Esophagus squamous epithelium (tissue), 5 donors: Measurements from ENCODE around the gene AKNA. TPM values are rescaled to one million over a fixed set of nuclear protein-coding genes. Genes with fewer than 3 reads are reported as not detected.

Source experiments
- DNase-seq: peaks from one replicate; lab custom pipeline; 2025; lab: John Stamatoyannopoulos, UW
- H3K27ac ChIP-seq, 4 donors: fragments of 200-600 bp; sonication (generic); one replicate each; pipeline ENCODE4 v1.5.1; 2016 to 2019; ENCODE audit warnings: mild to moderate bottlenecking in 1 of 4
- H3K27me3 ChIP-seq, 4 donors: fragments of 200-600 bp; sonication (generic); 1 replicate in 3 of 4; 2 replicates in 1 of 4; pipeline versions ENCODE4 v1.5.1 to v1.6.0; 2017 to 2021; ENCODE audit warnings: antibody characterized with exemption in 1 of 4
- H3K36me3 ChIP-seq, 3 donors: fragments of 200-600 bp; sonication (generic); one replicate each; pipeline ENCODE4 v1.5.1; 2016 to 2019
- H3K4me1 ChIP-seq, 3 donors: fragments of 200-600 bp; sonication (generic); one replicate each; pipeline ENCODE4 v1.5.1; 2017 to 2019
- H3K4me3 ChIP-seq, 4 donors: fragments of 200-600 bp; sonication (generic); 1 replicate in 3 of 4; 2 replicates in 1 of 4; pipeline ENCODE4 v1.5.1; 2016 to 2019; ENCODE audit warnings: mild to moderate bottlenecking in 2 of 4, moderate library complexity in 1 of 4
- H3K9me3 ChIP-seq, 3 donors: fragments of 200-600 bp; sonication (generic); one replicate each; pipeline ENCODE4 v1.5.1; 2016 to 2019
- POLR2A ChIP-seq, 4 donors: fragments of 450-650 bp; IDR thresholded peaks; one replicate each; pipeline ENCODE4 v1.6.1; 2017; ENCODE audit warnings: antibody characterized with exemption in 4 of 4, mild to moderate bottlenecking in 4 of 4, moderate library complexity in 3 of 4
- whole genome bisulfite sequencing, 2 donors: methylation state at CpG; one replicate each; pipeline ENCODE4 v1.1.5; 2018; 5-methylcytosine and 5-hydroxymethylcytosine counted together
- intact Hi-C: fragments of 100-400 bp; cut with DNase I; formaldehyde crosslinking; loops from one replicate; pipeline ENCODE4 v1.15.0; 2022
- total RNA-seq, 4 donors: library from RNA; depleted of rRNA; stranded (reverse); fragments of >200 nt; gene quantifications; one replicate each; pipeline ENCODE4 v1.1.0, GENCODE V29; 2016
- TF ChIP-seq, protein P1 (sequence below), 6 experiments: fragments of 450-650 bp in 4 of 6; fragments of 200-600 bp in 2 of 6; sonication (generic) in 2 of 6; IDR thresholded peaks; one replicate each; pipeline ENCODE4 v1.5.1; 2016 to 2019; ENCODE audit warnings: antibody characterized with exemption in 6 of 6, mild to moderate bottlenecking in 4 of 6, moderate library complexity in 4 of 6
- donor health status: DM: yes; HTN: yes; CAD: no.

The AKNA gene
- total RNA-seq, 4 donors from 2014 or later = 6.1 to 25.0 (median 7.6) TPM

DNA sequence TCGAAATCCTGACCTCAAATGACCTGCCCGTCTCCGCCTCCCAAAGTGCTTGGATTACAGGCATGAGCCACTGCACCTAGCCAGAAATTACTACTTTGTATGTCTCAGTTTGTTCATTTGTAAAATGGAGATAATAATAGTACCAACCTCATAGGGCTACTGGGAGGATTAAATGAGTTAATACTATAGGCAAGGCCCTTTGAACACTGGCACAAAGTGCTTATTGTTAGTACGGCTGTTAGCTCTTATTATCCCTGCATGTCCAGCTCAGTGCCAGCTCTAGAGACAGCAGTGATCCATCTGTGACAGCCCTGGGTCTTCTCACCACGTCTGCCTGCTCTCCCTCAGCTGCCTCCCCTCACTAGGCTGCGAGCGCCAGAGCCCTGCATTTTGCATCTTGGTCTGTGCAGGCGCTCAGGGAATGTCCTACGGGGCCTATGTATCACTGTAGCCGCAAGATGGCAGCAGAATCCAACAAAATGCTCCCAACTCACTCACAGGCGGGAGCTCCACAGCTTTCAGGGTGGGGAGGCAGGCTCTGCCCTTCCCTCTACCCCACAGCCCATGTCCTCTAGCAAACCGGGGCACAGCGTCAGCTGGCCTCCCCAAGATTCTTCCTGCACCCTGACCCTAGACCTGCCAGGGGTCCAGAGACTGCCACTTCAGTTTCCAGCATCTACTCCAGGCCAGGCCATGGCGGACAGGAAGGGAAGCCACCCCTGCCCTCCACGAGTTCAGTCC lies 17.7 kb upstream of the AKNA start:
- Histone ChIP-seq H3K27me3 (no peaks in the 10 kb centered on the region), H3K36me3 (peaks cover 0 to 17% (median 0%) of the 10 kb centered on the region in 3 donors), H3K9me3 (no peaks in the 10 kb centered on the region), H3K4me3 (no peak overlapping the region), H3K4me1 (peaks cover 0 to 8% (median 0%) of the 10 kb centered on the region in 3 donors), H3K27ac (no peak overlapping the region)
- intact Hi-C loops = loop anchor here (5.0 to 10.0 kb wide), 2 partner anchors 99 to 247 kb away; partner anchors contain the start of gene WHRN
- TF ChIP-seq, protein P1, sequence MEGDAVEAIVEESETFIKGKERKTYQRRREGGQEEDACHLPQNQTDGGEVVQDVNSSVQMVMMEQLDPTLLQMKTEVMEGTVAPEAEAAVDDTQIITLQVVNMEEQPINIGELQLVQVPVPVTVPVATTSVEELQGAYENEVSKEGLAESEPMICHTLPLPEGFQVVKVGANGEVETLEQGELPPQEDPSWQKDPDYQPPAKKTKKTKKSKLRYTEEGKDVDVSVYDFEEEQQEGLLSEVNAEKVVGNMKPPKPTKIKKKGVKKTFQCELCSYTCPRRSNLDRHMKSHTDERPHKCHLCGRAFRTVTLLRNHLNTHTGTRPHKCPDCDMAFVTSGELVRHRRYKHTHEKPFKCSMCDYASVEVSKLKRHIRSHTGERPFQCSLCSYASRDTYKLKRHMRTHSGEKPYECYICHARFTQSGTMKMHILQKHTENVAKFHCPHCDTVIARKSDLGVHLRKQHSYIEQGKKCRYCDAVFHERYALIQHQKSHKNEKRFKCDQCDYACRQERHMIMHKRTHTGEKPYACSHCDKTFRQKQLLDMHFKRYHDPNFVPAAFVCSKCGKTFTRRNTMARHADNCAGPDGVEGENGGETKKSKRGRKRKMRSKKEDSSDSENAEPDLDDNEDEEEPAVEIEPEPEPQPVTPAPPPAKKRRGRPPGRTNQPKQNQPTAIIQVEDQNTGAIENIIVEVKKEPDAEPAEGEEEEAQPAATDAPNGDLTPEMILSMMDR (IDR thresholded peaks at IDR 0.05) = peak; percentile 68 to 84 (median 78)
- TF ChIP-seq POLR2A (IDR thresholded peaks at IDR 0.05) = no peak
- WGBS, 2 donors = 34 to 40% methylated on average over 7 to 11 of the region's 15 CpGs
- DNase-seq = peak; percentile 21

DNA sequence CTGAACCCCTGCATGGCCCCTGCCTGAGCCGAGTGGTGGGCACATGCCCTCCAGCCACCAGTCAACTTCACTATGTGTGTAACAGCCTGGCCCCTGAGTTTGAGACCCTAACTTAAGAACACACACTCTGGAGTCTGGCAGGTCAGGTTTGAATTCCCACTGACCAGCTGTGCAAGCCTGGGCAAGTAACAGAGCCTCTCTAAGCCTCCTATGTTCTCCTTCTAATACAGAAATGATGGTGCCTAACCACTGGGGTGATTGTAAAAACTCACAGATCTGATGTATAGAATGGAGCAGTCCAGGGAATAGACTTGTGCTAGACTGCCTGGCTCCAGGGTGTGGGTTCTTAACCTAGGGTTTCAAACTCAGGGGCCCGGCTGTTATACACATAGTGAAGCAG lies 16.7 kb upstream of the AKNA start:
- intact Hi-C loops = loop anchor here (10.0 kb wide), 1 partner anchor 100 kb away; the partner anchor contains the start of gene WHRN
- Histone ChIP-seq H3K36me3 (peaks cover 0 to 17% (median 0%) of the 10 kb centered on the region in 3 donors), H3K4me1 (peaks cover 0 to 13% (median 0%) of the 10 kb centered on the region in 3 donors), H3K4me3 (no peak overlapping the region), H3K27ac (no peak overlapping the region), H3K27me3 (no peaks in the 10 kb centered on the region), H3K9me3 (no peaks in the 10 kb centered on the region)
- TF ChIP-seq, protein P1 (IDR thresholded peaks at IDR 0.05) = no peak
- no peak for TF ChIP-seq POLR2A (IDR thresholded peaks at IDR 0.05)
- 82 to 87% methylated on average over 2 of the region's 2 CpGs for WGBS, 2 donors
- DNase-seq = no peak

- Histone ChIP-seq H3K27me3 (no peaks in the 10 kb centered on the region), H3K27ac (no peak overlapping the region), H3K4me3 (no peak overlapping the region), H3K4me1 (peaks cover 3 to 25% (median 8%) of the 10 kb centered on the region in 3 donors), H3K9me3 (no peaks in the 10 kb centered on the region), H3K36me3 (peaks cover 0 to 17% (median 0%) of the 10 kb centered on the region in 3 donors)
- DNase-seq = no peak
- intact Hi-C loops = loop anchor here (10.0 kb wide), 1 partner anchor 102 kb away; the partner anchor contains the start of gene WHRN
- WGBS, 2 donors = 65% methylated on average over 4 of the region's 16 CpGs; no CpG with 5 or more reads in 1 of the 2 donors
- TF ChIP-seq, protein P1 (IDR thresholded peaks at IDR 0.05) = no peak
- no peak for TF ChIP-seq POLR2A (IDR thresholded peaks at IDR 0.05)
Measured at GRCh38 chr9:114403153-114403756, 15.5 kb upstream of the AKNA start.

- 80 to 85% methylated on average over 7 of the region's 7 CpGs for WGBS, 2 donors
- intact Hi-C loops = loop anchor here (10.0 kb wide), 1 partner anchor 103 kb away; the partner anchor contains the start of gene WHRN
- H3K4me3 ChIP-seq = no peak overlapping the region
- H3K4me1 ChIP-seq = peaks cover 12 to 44% (median 13%) of the 10 kb centered on the region in 3 donors
- H3K27ac ChIP-seq = no peak overlapping the region
- no peaks in the 10 kb centered on the region for H3K27me3 ChIP-seq
- no peak for DNase-seq
- no peaks in the 10 kb centered on the region for H3K9me3 ChIP-seq
- TF ChIP-seq, protein P1 (IDR thresholded peaks at IDR 0.05) = no peak
- no peak for TF ChIP-seq POLR2A (IDR thresholded peaks at IDR 0.05)
- H3K36me3 ChIP-seq = peaks cover 0 to 7% (median 0%) of the 10 kb centered on the region in 3 donors
Measured at GRCh38 chr9:114401344-114401743, 13.6 kb upstream of the AKNA start.
